SK-N-MC (cell line): ENCODE results near the gene PTPN7.

Source experiments
- DNase-seq: peaks from one replicate; pipeline ENCODE4 v3.0.0-alpha.2; 2011; ENCODE audit warnings: low read depth, low spot score
- H3K27ac ChIP-seq: fragments of 200-600 bp; sonication (generic); 2 replicates; pipeline ENCODE4 v1.5.1; 2016; ENCODE audit warnings: mixed run types
- H3K36me3 ChIP-seq: fragments of 200-600 bp; sonication (generic); 2 replicates; pipeline ENCODE4 v1.6.1; 2017; ENCODE audit warnings: antibody characterized with exemption, low read length, mixed read lengths; ENCODE audit not compliant: insufficient read depth
- H3K4me3 ChIP-seq: fragments of 200-600 bp; sonication (generic); 2 replicates; pipeline ENCODE4 v1.5.1; 2016
- H3K9ac ChIP-seq: fragments of 200-600 bp; sonication (generic); 2 replicates; pipeline ENCODE4 v1.8.0; 2017; ENCODE audit warnings: mixed run types, mixed read lengths; ENCODE audit not compliant: insufficient read length
- H3K9me3 ChIP-seq: fragments of 200-600 bp; sonication (generic); 2 replicates; pipeline ENCODE4 v1.6.1; 2017; ENCODE audit warnings: low read depth, mild to moderate bottlenecking, antibody characterized with exemption, low read length, moderate library complexity, mixed read lengths
- EZH2 ChIP-seq: fragments of 200-600 bp; sonication (generic); IDR thresholded peaks from one replicate; pipeline ENCODE4 v1.6.1; 2017; ENCODE audit warnings: antibody characterized with exemption
- FOXP2 ChIP-seq: optimal IDR thresholded peaks from 2 replicates; pipeline ENCODE3; 2011; ENCODE audit warnings: mild to moderate bottlenecking, moderate library complexity; ENCODE audit not compliant: insufficient read depth; ENCODE audit errors: extremely low read length, control extremely low read depth
- POLR2AphosphoS5 ChIP-seq: IDR thresholded peaks from 2 replicates; pipeline ENCODE4 v1.6.1; 2012; ENCODE audit warnings: mild to moderate bottlenecking, low read depth, low read length, borderline replicate concordance

The PTPN7 gene

GRCh38 chr1:202101184-202101583 is 59.2 kb downstream of the PTPN7 start:
- TF ChIP-seq FOXP2 (no peak), POLR2AphosphoS5 (no peak), EZH2 (no peak)
- Histone ChIP-seq H3K9me3 (no peaks in the 10 kb centered on the region), H3K9ac (no peak overlapping the region), H3K27ac (no peak overlapping the region), H3K4me3 (no peak overlapping the region), H3K36me3 (no peaks in the 10 kb centered on the region)
- no peak for DNase-seq
